SK-N-SH (cell line): Measurements from ENCODE around the gene SLC66A2.

ENCODE experiments used
- SIN3A ChIP-seq: IDR thresholded peaks from 2 replicates; pipeline ENCODE4 v1.6.1; 2012; ENCODE audit warnings: low read depth, mild to moderate bottlenecking, low read length, moderate library complexity, borderline replicate concordance
- TF ChIP-seq, protein P1 (sequence below): IDR thresholded peaks from 2 replicates; pipeline ENCODE4 v1.6.1; 2012; ENCODE audit warnings: mild to moderate bottlenecking, low read depth, low read length, moderate library complexity
- TF ChIP-seq, protein P2 (sequence below): fragments of 200-600 bp; sonication (generic); IDR thresholded peaks from 2 replicates; pipeline ENCODE4 v1.6.1; 2017; ENCODE audit warnings: antibody characterized with exemption, mild to moderate bottlenecking, moderate library complexity

- TF ChIP-seq, protein P1, sequence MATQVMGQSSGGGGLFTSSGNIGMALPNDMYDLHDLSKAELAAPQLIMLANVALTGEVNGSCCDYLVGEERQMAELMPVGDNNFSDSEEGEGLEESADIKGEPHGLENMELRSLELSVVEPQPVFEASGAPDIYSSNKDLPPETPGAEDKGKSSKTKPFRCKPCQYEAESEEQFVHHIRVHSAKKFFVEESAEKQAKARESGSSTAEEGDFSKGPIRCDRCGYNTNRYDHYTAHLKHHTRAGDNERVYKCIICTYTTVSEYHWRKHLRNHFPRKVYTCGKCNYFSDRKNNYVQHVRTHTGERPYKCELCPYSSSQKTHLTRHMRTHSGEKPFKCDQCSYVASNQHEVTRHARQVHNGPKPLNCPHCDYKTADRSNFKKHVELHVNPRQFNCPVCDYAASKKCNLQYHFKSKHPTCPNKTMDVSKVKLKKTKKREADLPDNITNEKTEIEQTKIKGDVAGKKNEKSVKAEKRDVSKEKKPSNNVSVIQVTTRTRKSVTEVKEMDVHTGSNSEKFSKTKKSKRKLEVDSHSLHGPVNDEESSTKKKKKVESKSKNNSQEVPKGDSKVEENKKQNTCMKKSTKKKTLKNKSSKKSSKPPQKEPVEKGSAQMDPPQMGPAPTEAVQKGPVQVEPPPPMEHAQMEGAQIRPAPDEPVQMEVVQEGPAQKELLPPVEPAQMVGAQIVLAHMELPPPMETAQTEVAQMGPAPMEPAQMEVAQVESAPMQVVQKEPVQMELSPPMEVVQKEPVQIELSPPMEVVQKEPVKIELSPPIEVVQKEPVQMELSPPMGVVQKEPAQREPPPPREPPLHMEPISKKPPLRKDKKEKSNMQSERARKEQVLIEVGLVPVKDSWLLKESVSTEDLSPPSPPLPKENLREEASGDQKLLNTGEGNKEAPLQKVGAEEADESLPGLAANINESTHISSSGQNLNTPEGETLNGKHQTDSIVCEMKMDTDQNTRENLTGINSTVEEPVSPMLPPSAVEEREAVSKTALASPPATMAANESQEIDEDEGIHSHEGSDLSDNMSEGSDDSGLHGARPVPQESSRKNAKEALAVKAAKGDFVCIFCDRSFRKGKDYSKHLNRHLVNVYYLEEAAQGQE: no peak
- TF ChIP-seq, protein P2, sequence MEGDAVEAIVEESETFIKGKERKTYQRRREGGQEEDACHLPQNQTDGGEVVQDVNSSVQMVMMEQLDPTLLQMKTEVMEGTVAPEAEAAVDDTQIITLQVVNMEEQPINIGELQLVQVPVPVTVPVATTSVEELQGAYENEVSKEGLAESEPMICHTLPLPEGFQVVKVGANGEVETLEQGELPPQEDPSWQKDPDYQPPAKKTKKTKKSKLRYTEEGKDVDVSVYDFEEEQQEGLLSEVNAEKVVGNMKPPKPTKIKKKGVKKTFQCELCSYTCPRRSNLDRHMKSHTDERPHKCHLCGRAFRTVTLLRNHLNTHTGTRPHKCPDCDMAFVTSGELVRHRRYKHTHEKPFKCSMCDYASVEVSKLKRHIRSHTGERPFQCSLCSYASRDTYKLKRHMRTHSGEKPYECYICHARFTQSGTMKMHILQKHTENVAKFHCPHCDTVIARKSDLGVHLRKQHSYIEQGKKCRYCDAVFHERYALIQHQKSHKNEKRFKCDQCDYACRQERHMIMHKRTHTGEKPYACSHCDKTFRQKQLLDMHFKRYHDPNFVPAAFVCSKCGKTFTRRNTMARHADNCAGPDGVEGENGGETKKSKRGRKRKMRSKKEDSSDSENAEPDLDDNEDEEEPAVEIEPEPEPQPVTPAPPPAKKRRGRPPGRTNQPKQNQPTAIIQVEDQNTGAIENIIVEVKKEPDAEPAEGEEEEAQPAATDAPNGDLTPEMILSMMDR: no peak
- no peak for TF ChIP-seq SIN3A
Observed at GRCh38 chr18:79986726-79987125, 35.3 kb upstream of the SLC66A2 start.
